Left renal pelvis (tissue), 4 donors: ENCODE results near the gene COL19A1. TPM values are rescaled to one million over a fixed set of nuclear protein-coding genes. Genes with fewer than 3 reads are reported as not detected.

Experiments
- DNase-seq, 4 donors: peaks; one replicate each; pipeline ENCODE4 v3.0.0-alpha.2; 2013; ENCODE audit warnings: low read depth in 4 of 4, low spot score in 3 of 4
- polyA plus RNA-seq, 4 donors: library from polyadenylated mRNA; unstranded; fragments of 120-200 nt; gene quantifications; one replicate each; pipeline ENCODE4 v1.2.1, GENCODE V29; 2013; ENCODE audit not compliant: insufficient read length in 4 of 4

The COL19A1 gene
- polyA plus RNA-seq, 4 donors, result 0.11 to 2.7 (median 2.4) TPM

- no peak for DNase-seq
These were observed 342.0 kb downstream of the COL19A1 start for GRCh38 chr6:70208235-70208790.

GRCh38 chr6:70210462-70210861 is 344.1 kb downstream of the COL19A1 start:
- no peak for DNase-seq

- no peak for DNase-seq
These were observed 349.2 kb downstream of the COL19A1 start for GRCh38 chr6:70215460-70216108.

- no peak for DNase-seq
These were observed 350.4 kb downstream of the COL19A1 start for GRCh38 chr6:70216767-70217166.

- no peak for DNase-seq
These were observed 353.7 kb downstream of the COL19A1 start for GRCh38 chr6:70219943-70220613.

GRCh38 chr6:70221025-70221714 is 354.8 kb downstream of the COL19A1 start:
- DNase-seq, result peak in 2 of 4 donors; percentile 14 to 22

GRCh38 chr6:70221715-70222438 is 355.5 kb downstream of the COL19A1 start:
- no peak for DNase-seq

GRCh38 chr6:70222439-70222749 is 356.0 kb downstream of the COL19A1 start:
- DNase-seq, result no peak

GRCh38 chr6:70225055-70225454 is 358.7 kb downstream of the COL19A1 start:
- no peak for DNase-seq

- DNase-seq, result no peak
These were observed 365.0 kb downstream of the COL19A1 start for GRCh38 chr6:70231311-70231710.

- DNase-seq, result no peak
These were observed 368.3 kb downstream of the COL19A1 start for GRCh38 chr6:70234561-70235236.

- DNase-seq, result no peak
These were observed 370.0 kb downstream of the COL19A1 start for GRCh38 chr6:70236343-70236742.

- no peak for DNase-seq
These were observed 374.7 kb downstream of the COL19A1 start for GRCh38 chr6:70241031-70241430.

GRCh38 chr6:70241991-70242420 is 375.6 kb downstream of the COL19A1 start:
- no peak for DNase-seq

- DNase-seq, result no peak
These were observed 379.8 kb downstream of the COL19A1 start for GRCh38 chr6:70246118-70246517.

- no peak for DNase-seq
These were observed 386.2 kb downstream of the COL19A1 start for GRCh38 chr6:70252604-70253003.

GRCh38 chr6:70253923-70254322 is 387.6 kb downstream of the COL19A1 start:
- no peak for DNase-seq

- DNase-seq, result no peak
These were observed 388.4 kb downstream of the COL19A1 start for GRCh38 chr6:70254784-70255183.

GRCh38 chr6:70257768-70258273 is 391.5 kb downstream of the COL19A1 start:
- no peak for DNase-seq

GRCh38 chr6:70258483-70258882 is 392.1 kb downstream of the COL19A1 start:
- no peak for DNase-seq
